HG02943 (cell line): ENCODE measurements around the gene PREB.
A peak's percentile ranks its signal among the peaks of the same experiment; 100 is the strongest.

Source experiments
- ATAC-seq: cut with Tn5 transposase; IDR thresholded peaks from one replicate; pipeline ENCODE4 v1.9.1; 2021; ENCODE audit warnings: mild to moderate bottlenecking, low read depth, moderate library complexity; ENCODE audit not compliant: unreplicated experiment

The PREB gene

GRCh38 chr2:27099334-27099955, 35.0 kb downstream of the PREB start:
- ATAC-seq, result no peak

DNA sequence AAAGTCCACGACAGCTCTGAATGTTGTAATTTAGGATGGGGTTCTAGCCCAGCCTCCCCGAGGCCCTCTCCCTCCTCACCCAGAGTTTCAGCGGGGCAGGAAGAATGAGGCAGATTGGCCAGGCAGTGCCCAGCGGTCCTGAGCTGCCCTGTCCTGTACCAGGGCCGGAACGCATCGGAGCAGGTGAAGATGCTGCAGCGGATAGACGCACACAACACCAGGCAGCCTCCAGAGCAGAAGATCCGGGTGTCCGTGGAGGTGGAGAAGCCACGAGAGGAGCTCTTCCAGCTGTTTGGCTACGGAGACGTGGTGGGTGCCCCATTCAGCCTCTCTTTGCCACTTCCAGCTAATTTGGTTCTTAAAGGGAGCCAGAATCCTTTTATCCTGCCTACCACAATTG, 37.1 kb downstream of the PREB start:
- ATAC-seq, result no peak

DNA sequence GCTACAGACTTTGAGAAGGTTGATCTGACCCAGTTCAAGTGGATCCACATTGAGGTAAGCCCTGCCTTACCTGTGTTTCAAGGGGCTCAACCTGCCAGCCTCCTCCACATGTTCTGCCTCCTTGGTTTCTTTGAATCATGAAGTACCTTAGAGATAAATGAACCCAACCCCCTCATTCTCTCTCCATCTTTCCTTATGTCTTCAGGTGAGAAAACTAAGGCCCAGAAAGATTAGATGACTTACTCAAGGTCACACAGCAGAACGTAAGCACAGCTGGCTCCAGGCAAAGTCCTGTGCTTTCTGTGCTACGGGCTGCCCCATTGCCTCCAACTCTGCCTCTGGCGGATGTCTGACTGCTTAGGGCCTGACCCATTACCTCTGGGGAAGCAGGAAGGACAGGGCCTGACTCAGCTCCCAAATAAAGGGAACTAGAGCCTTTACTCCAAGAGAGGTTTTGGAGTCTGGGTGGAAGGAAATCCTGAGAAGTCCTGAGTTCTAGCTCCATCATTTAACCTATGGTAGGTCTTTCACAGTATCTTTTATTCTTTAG, 37.6 kb downstream of the PREB start:
- ATAC-seq, result no peak

- ATAC-seq, result no peak
These were observed 38.4 kb downstream of the PREB start for GRCh38 chr2:27095745-27096651.

DNA sequence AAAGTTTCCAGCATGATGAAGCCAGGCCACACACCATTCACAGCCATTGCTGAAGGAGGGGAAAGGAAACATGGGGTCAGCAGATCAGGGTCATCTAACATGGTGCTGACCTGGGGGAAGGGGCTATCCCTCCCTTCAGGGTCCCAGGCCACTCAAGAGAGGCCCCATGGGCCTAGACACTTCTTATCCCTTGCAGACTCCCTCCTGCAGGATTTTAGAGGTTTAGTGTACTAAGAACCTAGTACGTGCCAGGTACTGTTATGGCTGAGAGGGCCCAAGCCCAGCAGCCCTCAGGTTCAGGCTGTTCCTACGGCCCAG, 39.0 kb downstream of the PREB start:
- no peak for ATAC-seq

DNA sequence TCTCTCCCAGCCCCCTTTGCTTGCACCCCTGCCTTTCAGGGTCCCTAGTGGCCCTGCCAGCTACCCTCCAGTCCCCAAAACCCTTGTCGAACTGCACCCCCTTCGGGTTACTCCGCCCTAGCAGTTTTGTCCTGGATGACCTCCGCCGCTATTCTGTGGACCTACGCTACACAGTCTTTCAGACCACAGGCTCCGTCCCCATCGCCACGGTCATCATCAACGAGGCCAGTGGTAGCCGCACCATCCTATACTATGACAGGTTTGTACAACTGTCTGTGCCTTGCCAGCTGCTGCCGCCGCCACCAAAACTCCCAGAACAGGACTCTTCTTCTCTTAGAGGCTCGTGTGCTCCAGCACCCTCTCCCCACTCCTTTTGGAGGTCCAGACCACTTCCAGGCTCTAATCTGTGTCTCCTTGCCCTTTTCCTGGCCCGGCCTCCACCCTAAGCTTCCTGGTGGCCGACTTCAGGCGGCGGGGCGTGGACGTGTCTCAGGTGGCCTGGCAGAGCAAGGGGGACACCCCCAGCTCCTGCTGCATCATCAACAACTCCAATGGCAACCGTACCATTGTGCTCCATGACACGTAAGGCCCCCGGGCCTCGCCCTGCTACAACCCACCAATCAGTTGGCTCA, 40.0 kb downstream of the PREB start:
- ATAC-seq, result no peak

DNA sequence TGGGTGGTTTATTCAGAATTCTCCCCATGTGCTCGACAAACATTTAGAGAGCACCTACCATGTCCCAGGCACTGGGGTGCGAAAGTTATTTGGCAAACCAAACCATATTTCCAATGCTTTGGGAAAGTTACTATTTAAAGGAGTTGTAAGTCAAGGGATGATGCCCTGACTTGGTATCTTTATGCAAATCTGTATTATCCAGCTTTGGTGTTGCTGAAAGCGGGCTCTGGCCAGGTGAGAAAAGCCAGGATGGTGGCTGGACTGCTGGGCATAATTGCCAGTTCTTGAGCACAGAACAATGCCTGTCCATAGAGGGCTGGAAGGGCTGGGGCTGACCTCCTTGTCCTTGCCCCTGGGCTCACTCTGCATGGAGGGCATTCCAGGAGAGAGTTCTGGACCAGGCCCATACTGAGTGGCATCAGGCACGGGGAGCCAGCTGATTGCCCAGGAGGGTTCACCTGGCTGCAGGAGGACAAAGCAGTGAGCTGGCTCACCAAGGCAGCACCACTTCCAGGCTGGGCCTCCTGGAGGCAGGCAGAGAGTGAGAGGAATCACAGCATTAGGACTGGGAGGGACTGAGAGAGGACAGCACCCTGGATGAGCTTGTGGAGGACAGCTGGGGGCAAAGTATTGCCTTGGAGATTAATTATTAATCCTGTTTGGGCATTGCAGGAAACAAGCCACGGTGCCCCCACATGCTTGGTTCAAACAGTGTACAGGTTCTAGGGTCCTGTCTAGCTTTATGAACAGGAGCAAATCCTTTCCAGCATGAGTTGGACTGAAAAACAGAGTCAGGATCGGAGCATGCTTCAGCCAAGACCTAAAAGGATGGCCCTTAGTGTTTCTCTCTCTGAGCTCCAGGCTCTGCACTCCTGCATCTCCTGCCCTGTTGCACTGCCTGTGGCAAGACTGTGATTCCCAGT, 40.7 kb downstream of the PREB start:
- ATAC-seq, result no peak

GRCh38 chr2:27092696-27093429, 41.6 kb downstream of the PREB start:
- ATAC-seq, result no peak

- no peak for ATAC-seq
These were observed 42.4 kb downstream of the PREB start for GRCh38 chr2:27091746-27092695.

- no peak for ATAC-seq
These were observed 45.1 kb downstream of the PREB start for GRCh38 chr2:27089111-27089954.

- no peak for ATAC-seq
These were observed 45.8 kb downstream of the PREB start for GRCh38 chr2:27088634-27089033.

DNA sequence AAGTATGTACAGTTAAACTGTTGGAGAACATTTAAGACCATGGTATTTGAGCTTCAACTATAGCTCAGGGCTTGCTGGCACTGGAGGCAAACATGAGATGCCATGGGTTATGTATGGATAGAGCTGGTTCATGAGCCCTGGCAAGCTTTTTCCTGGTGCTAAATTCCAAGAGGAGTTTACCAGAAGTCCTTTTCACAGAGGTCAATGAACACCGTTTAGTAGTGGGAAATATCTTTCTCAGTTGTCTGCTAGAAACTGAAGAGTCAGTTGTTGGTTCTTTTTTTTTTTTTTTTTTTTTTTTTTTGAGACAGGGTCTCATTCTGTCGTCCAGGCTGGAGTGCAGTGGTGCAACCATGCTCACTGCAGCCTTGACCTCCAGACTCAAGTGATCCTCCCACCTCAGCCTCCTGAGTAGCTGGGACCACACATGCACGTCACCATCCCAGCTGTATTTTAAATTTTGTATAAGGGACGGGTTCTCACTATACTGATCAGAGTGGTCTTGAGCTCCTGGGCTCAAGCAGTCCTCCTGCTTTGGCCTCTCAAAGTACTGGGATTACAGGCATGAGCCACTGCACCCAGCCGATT, 46.5 kb downstream of the PREB start:
- ATAC-seq, result no peak

DNA sequence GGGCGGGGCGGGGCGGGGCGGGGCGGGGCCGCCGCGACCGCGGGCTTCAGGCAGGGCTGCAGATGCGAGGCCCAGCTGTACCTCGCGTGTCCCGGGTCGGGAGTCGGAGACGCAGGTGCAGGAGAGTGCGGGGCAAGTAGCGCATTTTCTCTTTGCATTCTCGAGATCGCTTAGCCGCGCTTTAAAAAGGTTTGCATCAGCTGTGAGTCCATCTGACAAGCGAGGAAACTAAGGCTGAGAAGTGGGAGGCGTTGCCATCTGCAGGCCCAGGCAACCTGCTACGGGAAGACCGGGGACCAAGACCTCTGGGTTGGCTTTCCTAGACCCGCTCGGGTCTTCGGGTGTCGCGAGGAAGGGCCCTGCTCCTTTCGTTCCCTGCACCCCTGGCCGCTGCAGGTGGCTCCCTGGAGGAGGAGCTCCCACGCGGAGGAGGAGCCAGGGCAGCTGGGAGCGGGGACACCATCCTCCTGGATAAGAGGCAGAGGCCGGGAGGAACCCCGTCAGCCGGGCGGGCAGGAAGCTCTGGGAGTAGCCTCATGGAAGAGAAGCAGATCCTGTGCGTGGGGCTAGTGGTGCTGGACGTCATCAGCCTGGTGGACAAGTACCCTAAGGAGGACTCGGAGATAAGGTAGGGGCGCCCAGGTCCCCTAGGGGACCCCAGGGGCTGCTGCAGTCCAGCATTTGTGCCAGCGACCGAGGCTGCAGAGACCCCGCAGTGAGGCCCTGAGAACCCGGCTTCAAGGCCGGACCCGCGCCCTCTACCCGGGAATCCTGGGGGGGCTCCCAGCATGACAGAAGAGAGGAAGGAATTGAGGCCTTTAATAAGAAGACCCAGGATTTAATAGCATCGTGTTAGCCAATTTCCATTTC, 47.5 kb downstream of the PREB start, which contains the start of gene KHK:
Gene KHK, plus strand, starts transcription at position 49 of the 870 bp plus-strand sequence. Its CDS starts 488 bp downstream, at position 537.
- ATAC-seq, result peak; percentile 20

DNA sequence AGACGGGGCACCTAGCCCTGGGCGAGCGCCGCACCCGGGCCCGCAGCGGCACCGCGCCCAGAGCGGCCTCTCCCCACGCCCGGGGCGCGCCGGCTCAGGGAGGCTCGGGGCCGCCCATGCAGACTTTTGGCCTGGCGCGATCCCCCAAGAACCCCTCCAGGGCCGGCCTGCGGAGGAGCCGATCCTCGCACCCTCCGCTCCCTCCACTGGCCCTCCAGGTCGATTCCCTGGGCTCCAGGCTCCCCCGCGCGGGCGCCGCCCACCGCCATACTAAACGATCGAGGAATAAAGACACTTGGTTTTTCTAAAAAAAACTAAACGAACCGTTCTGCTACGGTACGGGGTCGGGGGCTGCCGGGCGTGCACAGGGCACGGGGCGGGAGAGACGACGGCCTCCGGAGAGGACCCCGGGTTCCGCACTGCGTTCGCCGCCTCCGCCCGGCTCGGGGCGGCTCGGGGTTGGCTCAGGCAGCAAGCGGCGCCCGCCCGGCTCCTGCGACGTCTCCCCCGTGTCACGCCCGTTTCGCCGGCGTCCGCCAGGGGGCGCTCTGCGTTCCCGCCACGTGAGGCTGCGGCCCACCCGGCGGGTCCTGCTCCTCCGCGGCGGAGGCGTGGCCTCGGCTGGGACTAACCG, 48.2 kb downstream of the PREB start:
- ATAC-seq, result peak; percentile 53

DNA sequence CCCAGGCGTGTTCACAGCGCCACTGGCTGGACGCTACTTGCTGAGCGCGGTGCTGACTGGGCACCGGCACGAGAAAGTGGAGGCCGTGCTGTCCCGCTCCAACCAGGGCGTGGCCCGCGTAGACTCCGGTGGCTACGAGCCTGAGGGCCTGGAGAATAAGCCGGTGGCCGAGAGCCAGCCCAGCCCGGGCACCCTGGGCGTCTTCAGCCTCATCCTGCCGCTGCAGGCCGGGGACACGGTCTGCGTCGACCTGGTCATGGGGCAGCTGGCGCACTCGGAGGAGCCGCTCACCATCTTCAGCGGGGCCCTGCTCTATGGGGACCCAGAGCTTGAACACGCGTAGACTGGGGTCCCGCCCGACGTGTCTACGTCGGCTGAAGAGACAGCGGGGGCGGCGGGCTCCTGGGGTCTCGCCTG, 48.8 kb downstream of the PREB start:
- peak; percentile 3 for ATAC-seq
